Ectodermal cell (in vitro differentiated cells): ENCODE results near the gene HERPUD1.

ENCODE experiments used
- H3K27ac ChIP-seq: 2 replicates; pipeline ENCODE4 v1.7.0; 2013; ENCODE audit warnings: mild to moderate bottlenecking, low read depth, low read length; ENCODE audit not compliant: insufficient read depth, poor library complexity, severe bottlenecking
- H3K27me3 ChIP-seq: 2 replicates; pipeline ENCODE4 v1.7.0; 2013; ENCODE audit warnings: mild to moderate bottlenecking, low read length; ENCODE audit not compliant: insufficient read depth, control insufficient read depth, poor library complexity, severe bottlenecking
- H3K36me3 ChIP-seq: one replicate; pipeline ENCODE4 v1.7.0; 2013; ENCODE audit warnings: low read length; ENCODE audit not compliant: control insufficient read depth, insufficient read depth
- H3K4me1 ChIP-seq: one replicate; pipeline ENCODE4 v1.7.0; 2013; ENCODE audit warnings: low read length; ENCODE audit not compliant: control insufficient read depth, insufficient read depth
- H3K4me3 ChIP-seq: 2 replicates; pipeline ENCODE4 v1.7.0; 2013; ENCODE audit warnings: low read depth, low read length, control low read depth; ENCODE audit not compliant: insufficient read depth
- H3K9me3 ChIP-seq: 2 replicates; pipeline ENCODE4 v1.7.0; 2013; ENCODE audit warnings: mild to moderate bottlenecking, low read length, moderate library complexity; ENCODE audit not compliant: control insufficient read depth
- WGBS, 2 experiments: methylation state at CpG; one replicate each; pipeline ENCODE4 v1.1.7; 2013; ENCODE audit warnings: missing lambda C conversion rate in 2 of 2; 5-methylcytosine and 5-hydroxymethylcytosine counted together

Gene HERPUD1

DNA sequence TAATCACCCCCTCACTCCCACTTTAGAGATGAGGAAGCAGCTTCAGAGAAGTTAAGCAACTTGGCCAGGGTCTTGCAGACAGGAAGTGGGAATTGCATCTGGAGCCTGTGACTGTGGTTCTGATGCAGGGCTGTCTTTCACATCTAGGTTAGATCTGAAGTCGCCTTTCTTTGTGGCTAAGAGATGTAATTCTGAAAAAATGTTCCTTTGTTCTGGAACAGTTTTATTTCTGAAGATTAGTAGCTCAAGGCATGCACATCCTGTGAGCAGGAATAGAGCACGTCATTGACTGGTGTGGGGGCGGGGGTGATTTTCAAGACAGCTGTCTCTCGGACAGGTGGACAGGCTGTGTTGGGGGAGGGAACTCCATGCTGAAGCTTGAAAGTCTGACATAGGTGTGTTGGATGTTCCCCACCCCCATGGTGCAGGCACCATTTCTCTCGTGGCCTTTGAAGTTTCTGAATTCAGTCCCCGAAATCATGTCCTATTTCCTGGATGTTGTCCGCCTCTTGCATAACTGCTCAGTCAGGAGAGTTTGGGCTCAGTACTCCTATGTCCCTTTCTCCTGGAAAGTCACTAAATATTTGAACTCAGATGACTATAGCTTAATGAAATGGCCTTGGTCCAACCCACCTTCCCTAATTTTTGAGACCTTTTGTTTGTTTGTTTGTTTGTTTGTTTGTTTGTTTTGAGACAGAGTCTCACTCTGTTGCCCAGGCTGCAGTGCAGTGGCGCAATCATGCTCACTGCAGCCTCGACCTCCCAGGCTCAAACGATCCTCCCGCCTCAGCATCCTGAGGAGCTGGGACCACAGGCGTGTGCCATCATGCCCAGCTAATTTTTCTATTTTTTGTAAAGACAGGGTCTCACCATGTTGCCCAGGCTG lies 21.0 kb upstream of the HERPUD1 start:
- H3K4me3 ChIP-seq: no peak overlapping the region
- 91 to 92% methylated on average over 12 of the region's 12 CpGs for WGBS, 2 experiments
- H3K27ac ChIP-seq: no peak overlapping the region
- peaks cover 8% of the 10 kb centered on the region for H3K4me1 ChIP-seq
- H3K9me3 ChIP-seq: no peaks in the 10 kb centered on the region
- H3K27me3 ChIP-seq: no peaks in the 10 kb centered on the region
- no peaks in the 10 kb centered on the region for H3K36me3 ChIP-seq

DNA sequence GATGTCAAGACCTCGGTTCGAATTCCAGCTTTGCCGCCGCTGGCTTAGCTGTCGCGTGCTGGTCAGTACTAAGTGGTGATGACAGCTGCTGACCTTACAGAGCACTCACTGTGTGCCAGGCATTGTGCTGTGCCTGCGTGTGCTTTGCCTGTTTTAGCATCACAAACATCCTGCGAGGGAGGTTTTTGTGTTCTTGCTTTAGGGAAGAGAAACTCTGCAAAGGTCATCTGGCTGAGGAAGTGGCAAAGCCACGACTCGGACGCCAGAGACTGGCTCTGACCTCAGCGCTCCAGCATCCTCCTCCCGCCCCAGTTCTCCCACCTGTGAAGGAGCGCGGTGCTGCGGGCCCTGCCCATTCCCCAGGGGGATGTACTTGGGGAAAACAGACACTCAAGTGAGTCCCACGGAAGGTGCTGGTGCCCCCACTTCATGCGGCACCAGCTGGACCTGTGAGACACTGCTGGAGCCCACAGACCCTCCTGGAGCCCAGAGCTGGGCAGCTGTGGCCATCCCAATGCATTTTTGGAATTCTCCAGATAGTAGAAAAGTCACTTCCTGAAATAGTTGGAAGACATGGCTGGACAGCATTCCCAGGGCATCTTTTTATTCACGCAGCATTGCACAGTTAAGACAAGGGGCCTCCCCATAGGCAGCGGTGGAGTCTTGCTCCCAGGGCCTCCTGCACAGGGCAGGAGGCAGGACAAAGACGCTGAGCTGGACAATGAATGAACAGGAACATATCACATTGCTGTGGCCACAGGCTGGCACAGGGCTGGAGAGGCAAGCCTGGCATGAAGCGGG lies 20.0 kb upstream of the HERPUD1 start:
- Histone ChIP-seq H3K9me3 (no peaks in the 10 kb centered on the region), H3K4me3 (no peak overlapping the region), H3K4me1 (peaks cover 8% of the 10 kb centered on the region), H3K27ac (no peak overlapping the region), H3K27me3 (no peaks in the 10 kb centered on the region), H3K36me3 (no peaks in the 10 kb centered on the region)
- 74 to 75% methylated on average over 22 of the region's 22 CpGs for WGBS, 2 experiments

DNA sequence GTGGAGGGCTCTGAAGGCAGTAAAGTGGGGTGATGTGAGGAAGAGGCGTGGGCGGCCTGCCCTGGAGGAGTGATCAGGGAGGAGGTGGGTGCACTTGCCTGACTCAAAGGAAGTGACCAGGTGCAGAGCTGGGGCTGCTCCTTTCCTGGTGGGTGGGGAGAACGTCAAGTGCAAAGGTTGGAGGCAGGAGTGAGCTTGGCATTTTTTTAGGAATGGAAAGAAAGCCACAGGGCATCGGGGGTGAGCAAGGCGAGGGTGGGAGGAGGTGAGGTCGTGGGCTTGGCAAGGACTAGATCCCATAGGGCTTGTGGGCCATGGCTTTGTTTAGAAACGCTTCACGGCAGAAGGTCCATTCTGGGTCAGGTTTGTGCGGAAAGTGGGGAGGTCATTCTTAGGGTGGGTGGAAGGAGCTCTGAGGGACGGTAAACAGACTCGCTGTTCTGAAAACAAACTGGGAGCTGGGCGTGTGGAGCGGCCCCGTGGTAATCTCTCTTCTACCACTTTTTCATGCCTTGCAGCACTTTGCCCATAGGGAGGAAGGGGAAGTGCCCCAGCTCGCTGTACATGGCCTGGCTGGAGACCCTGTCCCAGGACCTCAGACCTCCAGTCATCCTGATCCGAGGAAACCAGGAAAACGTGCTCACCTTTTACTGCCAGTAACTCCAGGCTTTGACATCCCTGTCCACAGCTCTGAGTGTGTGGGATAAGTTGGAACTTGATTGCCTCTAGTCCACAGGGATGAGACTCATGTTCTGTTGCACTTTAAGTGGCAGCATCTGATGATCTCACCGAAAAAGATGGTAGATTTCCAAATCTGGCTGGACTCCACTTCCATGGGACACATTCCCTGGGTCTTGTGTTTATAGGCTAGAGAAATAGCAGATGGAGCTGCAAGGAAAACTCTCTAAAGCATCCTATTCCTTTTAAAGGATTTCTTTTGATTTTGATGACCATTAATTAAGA lies 18.9 kb upstream of the HERPUD1 start:
- H3K36me3 ChIP-seq: no peaks in the 10 kb centered on the region
- H3K4me1 ChIP-seq: peaks cover 8% of the 10 kb centered on the region
- no peak overlapping the region for H3K27ac ChIP-seq
- 92 to 93% methylated on average over 18 of the region's 18 CpGs for WGBS, 2 experiments
- H3K27me3 ChIP-seq: no peaks in the 10 kb centered on the region
- H3K9me3 ChIP-seq: no peaks in the 10 kb centered on the region
- H3K4me3 ChIP-seq: no peak overlapping the region

DNA sequence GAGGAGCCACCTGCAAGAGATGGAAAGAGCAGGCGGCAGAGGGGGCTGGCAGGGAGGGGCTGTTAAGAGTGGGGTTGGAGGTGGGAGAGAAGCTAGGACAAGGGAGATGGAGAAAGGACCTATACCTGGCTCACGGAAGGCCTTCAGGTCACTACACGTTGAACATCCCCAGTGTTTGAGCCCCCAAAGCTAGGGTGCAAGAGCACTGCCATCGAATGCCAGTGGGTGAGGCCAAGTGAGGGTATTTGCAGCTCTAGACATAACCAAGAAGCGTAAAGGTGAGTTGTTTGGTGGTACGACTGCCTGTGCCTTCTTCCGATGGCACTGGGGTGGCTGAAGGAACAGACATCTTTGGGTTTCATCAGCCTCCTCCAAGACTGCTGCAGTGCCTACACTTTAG lies 17.0 kb upstream of the HERPUD1 start:
- Histone ChIP-seq H3K4me1 (peaks cover 5% of the 10 kb centered on the region), H3K4me3 (no peak overlapping the region), H3K27ac (no peak overlapping the region), H3K9me3 (no peaks in the 10 kb centered on the region), H3K36me3 (no peaks in the 10 kb centered on the region), H3K27me3 (no peaks in the 10 kb centered on the region)
- WGBS, 2 experiments: 83% methylated on average over 7 of the region's 7 CpGs

DNA sequence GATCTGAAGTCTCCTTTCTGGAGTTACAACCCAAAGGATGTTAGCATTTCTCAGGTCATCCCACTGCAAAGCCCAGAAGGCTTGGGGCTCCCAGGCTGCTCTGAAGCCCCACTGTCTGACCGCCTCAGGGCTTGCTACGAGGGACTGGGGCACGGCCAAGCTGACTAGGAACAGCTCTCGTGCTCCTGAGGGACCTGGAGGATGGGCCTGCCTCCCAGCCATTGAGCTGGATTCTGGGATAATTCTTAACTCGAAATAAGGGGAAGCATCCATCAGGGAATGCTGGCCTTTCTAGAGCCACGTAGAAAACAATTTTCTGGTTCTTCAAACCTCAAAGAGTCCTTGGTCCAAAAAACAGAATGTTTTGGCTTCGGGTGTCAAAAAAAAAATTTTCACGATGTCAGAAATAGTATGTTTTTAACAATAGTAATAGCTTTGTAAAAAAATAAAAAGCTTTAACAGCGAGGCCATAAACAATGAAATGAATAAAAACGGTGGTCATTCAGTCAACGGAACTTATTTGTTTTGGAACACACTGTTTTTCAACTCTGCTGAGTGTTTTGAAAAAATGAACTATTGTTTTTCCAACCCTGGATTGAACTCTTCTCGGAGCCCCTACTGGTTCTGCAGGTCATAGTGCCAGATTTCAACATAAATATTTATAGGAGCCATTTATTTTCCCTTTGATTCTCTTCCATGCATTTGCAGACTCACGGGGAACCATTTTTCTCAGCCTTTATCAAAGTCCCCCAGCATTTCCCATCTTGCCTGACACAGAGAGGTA lies 16.4 kb upstream of the HERPUD1 start:
- no peaks in the 10 kb centered on the region for H3K9me3 ChIP-seq
- no peak overlapping the region for H3K4me3 ChIP-seq
- H3K27ac ChIP-seq: no peak overlapping the region
- H3K27me3 ChIP-seq: no peaks in the 10 kb centered on the region
- H3K36me3 ChIP-seq: no peaks in the 10 kb centered on the region
- WGBS, 2 experiments: 90 to 91% methylated on average over 13 of the region's 13 CpGs
- peaks cover 5% of the 10 kb centered on the region for H3K4me1 ChIP-seq

DNA sequence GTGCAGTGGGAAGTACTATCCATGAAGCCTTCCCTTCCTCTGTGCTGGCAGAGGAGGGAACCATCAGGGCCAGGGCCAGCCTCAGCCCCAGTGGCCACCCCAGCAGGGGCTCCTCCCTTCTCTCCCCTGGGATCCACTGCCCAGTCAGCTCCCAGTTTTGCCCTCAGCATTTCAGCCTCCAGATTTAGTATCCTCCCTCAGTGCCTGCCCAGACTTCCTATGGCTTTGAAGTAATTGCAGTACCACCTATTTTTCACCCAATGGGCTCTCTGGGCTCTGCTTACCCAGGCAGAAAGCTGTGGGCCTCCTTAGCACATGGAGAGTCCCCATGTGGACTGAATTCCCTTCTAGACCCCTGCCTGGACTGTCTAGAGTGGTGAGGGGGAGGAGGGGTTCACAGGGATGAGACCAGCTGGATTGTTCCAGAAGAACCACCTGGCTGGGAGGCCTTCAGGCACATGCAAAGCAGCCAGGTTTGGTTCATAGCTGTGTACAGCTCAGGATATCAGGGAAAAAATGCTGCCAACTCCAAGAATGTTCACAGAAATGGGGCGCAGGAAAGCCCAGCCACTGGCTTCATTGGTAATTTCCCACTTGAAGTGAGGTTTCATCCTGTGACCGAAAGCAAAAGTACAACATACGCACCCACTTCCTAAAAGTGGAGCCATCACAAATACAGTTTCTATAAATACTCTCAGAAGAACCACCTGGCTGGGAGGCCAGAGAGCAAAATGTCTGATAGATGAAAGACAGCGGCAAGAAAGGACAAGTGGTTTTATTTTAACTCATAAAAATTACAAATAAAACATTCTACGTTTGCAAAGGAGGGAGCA lies 15.2 kb upstream of the HERPUD1 start:
- H3K4me3 ChIP-seq: no peak overlapping the region
- H3K36me3 ChIP-seq: no peaks in the 10 kb centered on the region
- no peak overlapping the region for H3K27ac ChIP-seq
- H3K27me3 ChIP-seq: no peaks in the 10 kb centered on the region
- H3K4me1 ChIP-seq: peaks cover 5% of the 10 kb centered on the region
- 74 to 100% methylated on average over 3 to 5 of the region's 5 CpGs for WGBS, 2 experiments
- no peaks in the 10 kb centered on the region for H3K9me3 ChIP-seq

DNA sequence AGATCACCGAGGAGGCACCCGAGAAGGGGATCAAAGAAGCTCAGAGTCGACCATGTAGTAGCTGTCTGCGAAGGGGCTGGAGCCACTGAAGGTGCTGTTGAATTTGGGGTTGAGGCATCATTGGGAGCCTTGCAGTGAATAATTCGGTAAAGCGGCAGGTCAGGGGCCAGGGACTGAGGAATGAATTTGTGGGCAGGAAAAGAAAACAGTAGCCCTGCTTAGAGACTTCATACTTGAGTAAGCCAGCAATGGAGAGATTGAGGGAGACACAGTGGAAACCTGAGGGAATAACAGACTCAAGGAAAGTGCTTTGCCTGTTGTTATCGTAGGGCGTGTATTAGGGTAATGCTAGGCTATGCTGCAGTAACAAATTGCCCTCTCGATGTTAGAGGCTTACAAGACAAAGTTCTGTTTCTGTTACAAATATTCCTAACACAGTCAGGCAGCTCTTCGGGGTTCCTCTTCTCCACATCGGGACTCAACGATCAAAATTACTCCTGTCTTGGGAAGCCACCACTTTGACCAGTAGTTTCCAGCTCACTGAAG lies 13.4 kb upstream of the HERPUD1 start:
- Histone ChIP-seq H3K9me3 (no peaks in the 10 kb centered on the region), H3K4me3 (no peak overlapping the region), H3K4me1 (no peaks in the 10 kb centered on the region), H3K36me3 (no peaks in the 10 kb centered on the region), H3K27ac (no peak overlapping the region), H3K27me3 (no peaks in the 10 kb centered on the region)
- 94 to 96% methylated on average over 12 of the region's 12 CpGs for WGBS, 2 experiments

DNA sequence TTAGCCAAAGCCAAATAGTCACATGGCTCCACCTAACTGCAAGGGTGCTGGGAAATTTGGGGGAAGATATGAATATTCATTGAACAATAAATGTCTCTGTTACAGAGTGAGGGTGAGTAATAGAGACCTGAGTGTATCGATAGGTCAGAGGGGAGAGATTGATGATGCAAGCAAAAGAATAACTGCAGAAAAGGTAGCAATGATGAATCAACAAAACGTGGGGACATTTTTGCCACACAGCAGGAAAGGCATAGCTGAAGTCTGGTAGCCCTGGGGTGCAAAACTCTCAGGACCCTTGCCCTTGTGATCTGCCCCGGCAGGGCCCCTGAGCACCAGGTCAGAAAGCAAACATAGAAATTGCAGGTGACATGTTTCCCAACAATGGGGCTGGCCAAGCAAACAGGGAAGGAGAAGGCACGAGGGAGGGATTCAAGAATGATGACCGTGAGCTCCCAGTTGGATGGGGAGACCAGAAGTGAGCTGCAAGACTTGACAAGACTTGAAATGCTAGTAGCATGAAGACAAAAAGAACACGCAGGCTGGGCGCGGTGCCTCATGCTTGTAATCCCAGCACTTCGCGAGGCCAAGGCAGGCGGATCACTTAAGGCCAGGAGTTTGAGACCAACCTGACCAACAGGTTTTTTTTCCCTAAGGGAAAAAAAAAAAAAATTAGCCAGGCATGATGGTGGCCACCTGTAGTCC lies 12.7 kb upstream of the HERPUD1 start:
- H3K4me3 ChIP-seq: no peak overlapping the region
- H3K4me1 ChIP-seq: no peaks in the 10 kb centered on the region
- no peaks in the 10 kb centered on the region for H3K9me3 ChIP-seq
- WGBS, 2 experiments: 88 to 90% methylated on average over 11 of the region's 11 CpGs
- no peaks in the 10 kb centered on the region for H3K36me3 ChIP-seq
- H3K27ac ChIP-seq: no peak overlapping the region
- H3K27me3 ChIP-seq: no peaks in the 10 kb centered on the region
